Endothelial cell of hepatic sinusoid (primary cell): ENCODE measurements around the gene HEPACAM.

Experiments used
- in situ Hi-C: cut with HindIII; loops from 2 replicates; pipeline ENCODE4 v1.10.0; 2017; ENCODE audit warnings: low sequenced_read_pairs

Gene HEPACAM

DNA sequence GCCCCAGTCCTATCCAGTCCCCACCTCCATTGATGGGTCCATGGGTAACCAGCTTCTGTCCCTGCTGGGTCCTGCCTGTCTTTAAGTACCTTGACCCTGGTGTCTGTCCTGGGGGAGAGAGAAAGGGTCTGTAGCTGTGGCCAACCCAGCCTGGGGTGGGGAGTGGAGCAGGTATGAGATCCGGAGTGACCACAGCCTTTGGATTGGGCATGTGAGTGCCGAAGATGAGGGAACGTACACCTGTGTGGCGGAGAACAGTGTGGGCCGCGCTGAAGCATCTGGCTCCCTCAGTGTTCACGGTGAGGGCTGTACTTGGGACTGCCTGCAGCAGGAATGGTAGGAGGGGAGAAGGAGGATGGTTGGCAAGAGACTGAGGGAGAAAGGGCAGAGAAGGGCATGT is 65.4 kb downstream of the HEPACAM start:
- in situ Hi-C loops: no loop called here

DNA sequence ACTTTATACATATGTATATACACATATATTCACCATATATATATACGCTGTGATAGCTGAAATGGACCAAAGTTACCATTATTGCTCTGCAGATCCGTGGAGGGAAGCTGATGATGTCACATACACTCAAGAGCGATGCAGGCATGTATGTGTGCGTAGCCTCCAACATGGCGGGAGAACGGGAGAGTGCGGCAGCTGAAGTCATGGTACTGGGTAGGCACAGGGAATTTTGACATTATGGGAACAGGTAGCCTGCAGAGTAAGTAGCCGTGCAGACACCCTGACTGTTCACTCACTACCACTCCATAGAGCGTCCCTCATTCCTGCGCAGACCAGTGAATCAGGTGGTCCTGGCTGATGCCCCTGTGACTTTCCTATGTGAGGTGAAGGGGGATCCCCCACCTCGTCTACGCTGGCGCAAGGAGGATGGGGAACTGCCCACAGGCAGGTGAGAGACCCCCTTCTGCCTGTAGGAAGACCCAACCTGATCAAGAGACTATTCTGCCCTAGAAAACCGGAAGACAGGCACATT is 65.9 kb downstream of the HEPACAM start:
- in situ Hi-C loops: no loop called here

DNA sequence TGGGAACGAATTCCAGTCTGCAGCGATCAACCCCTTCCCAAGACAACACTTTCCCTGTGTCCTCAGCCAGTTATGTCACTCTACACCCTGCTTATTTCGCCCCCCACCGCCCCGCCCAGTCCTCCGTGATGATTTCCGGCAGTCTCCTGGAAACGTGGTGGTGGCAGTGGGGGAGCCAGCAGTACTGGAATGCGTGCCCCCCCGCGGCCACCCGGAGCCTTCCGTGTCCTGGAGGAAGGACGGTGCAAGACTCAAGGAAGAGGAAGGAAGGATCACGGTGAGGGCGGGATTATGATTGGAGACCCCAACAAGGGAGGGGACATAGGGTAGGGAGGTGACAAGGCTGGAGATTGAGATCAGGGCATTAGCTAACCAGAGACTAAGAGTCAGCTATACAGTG is 66.5 kb downstream of the HEPACAM start:
- in situ Hi-C loops: no loop called here
